ENCODE results near the gene TUBB3.

- no peak for TF ChIP-seq CTCF (IDR thresholded peaks at IDR 0.05)
- no peak for TF ChIP-seq EZH2 (IDR thresholded peaks at IDR 0.05; ENCODE audit: borderline replicate concordance, insufficient read depth, low read depth, low read length, poor library complexity, severe bottlenecking)
Measured at GRCh38 chr16:89962754-89963498, 39.8 kb downstream of the TUBB3 start.

Data from B cell (primary cell).